Activated CD4-positive, alpha-beta memory T cell treated with anti-CD3 and anti-CD28 coated beads for 36 hours (primary cell): ENCODE results near the gene JHY. TPM values are rescaled to one million over a fixed set of nuclear protein-coding genes. Genes with fewer than 3 reads are reported as not detected.

ENCODE experiments used
- CTCF ChIA-PET: fragments of 350-600 bp; sonication (Branson Sonifier 250); formaldehyde crosslinking; loops from one replicate; lab custom pipeline; 2021; ENCODE audit warnings: antibody characterized with exemption, inconsistent platforms; lab: Charles Lee
- POLR2A ChIA-PET: fragments of 350-600 bp; sonication (Branson Sonifier 250); formaldehyde crosslinking; loops from one replicate; lab custom pipeline; 2021; ENCODE audit warnings: antibody characterized with exemption; lab: Charles Lee
- DNase-seq: peaks from one replicate; pipeline ENCODE4 v3.0.0-alpha.2; 2020
- H3K27ac Mint-ChIP-seq: one replicate; pipeline ENCODE4 v1.8.0; 2021; ENCODE audit warnings: mixed read lengths
- H3K27me3 Mint-ChIP-seq: one replicate; pipeline ENCODE4 v1.8.0; 2021; ENCODE audit warnings: mixed read lengths
- H3K36me3 Mint-ChIP-seq: one replicate; pipeline ENCODE4 v1.8.0; 2021; ENCODE audit warnings: mixed read lengths
- H3K4me1 Mint-ChIP-seq: one replicate; pipeline ENCODE4 v1.8.0; 2021; ENCODE audit warnings: low read depth, mixed read lengths
- H3K4me3 Mint-ChIP-seq: one replicate; pipeline ENCODE4 v1.8.0; 2021; ENCODE audit warnings: mild to moderate bottlenecking, mixed read lengths
- H3K9me3 Mint-ChIP-seq: one replicate; pipeline ENCODE4 v1.8.0; 2021; ENCODE audit warnings: mixed read lengths
- intact Hi-C: fragments of 100-400 bp; cut with micrococcal nuclease; formaldehyde crosslinking; loops from one replicate; pipeline ENCODE4 v1.15.1; 2023
- total RNA-seq, 2 experiments: library from RNA; stranded (reverse); gene quantifications; one replicate each; pipeline ENCODE4 v1.2.3, GENCODE V29; 2021

Gene JHY
- total RNA-seq, 2 experiments from 2014 or later, result 1.6 to 1.7 TPM

- intact Hi-C loops, result loop anchor here (5.0 kb wide), 2 partner anchors 38 to 102 kb away; partner anchors contain the start of gene JHY
- Mint-ChIP-seq H3K4me1 (peaks cover 22% of the 10 kb centered on the region), H3K9me3 (no peaks in the 10 kb centered on the region), H3K36me3 (no peaks in the 10 kb centered on the region), H3K27me3 (peaks cover 66% of the 10 kb centered on the region), H3K27ac (no peak overlapping the region), H3K4me3 (peak overlapping the region; percentile 78)
- DNase-seq, result no peak
- CTCF ChIA-PET, result no interaction called here
- POLR2A ChIA-PET, result no interaction called here
Observed at GRCh38 chr11:122984186-122985011, 101.8 kb downstream of the JHY start.

GRCh38 chr11:122995526-122995925 is 113.0 kb downstream of the JHY start:
- ChIA-PET POLR2A (no interaction called here), CTCF (interaction anchor here (1.0 to 2.2 kb wide), 4 partner anchors 28 to 142 kb away, joined by 4 to 7 read pairs (median 4); no protein-coding TSS in a partner anchor)
- Mint-ChIP-seq H3K27ac (no peak overlapping the region), H3K36me3 (no peaks in the 10 kb centered on the region), H3K4me3 (no peak overlapping the region), H3K27me3 (peaks cover 33% of the 10 kb centered on the region), H3K9me3 (no peaks in the 10 kb centered on the region), H3K4me1 (peaks cover 2% of the 10 kb centered on the region)
- intact Hi-C loops, result no loop called here
- DNase-seq, result no peak

- CTCF ChIA-PET, result interaction anchor here (1.1 kb wide), 1 partner anchor 22 kb away, joined by 4 read pairs; no protein-coding TSS in a partner anchor
- Mint-ChIP-seq H3K27ac (no peak overlapping the region), H3K36me3 (no peaks in the 10 kb centered on the region), H3K4me1 (no peaks in the 10 kb centered on the region), H3K4me3 (no peak overlapping the region), H3K9me3 (no peaks in the 10 kb centered on the region), H3K27me3 (peaks cover 31% of the 10 kb centered on the region)
- DNase-seq, result no peak
- intact Hi-C loops, result no loop called here
- POLR2A ChIA-PET, result no interaction called here
Observed at GRCh38 chr11:122998727-122999366, 116.3 kb downstream of the JHY start.

- no peak overlapping the region for H3K27ac Mint-ChIP-seq
- ChIA-PET POLR2A (no interaction called here), CTCF (no interaction called here)
- H3K36me3 Mint-ChIP-seq, result no peaks in the 10 kb centered on the region
- DNase-seq, result no peak
- no peaks in the 10 kb centered on the region for H3K4me1 Mint-ChIP-seq
- H3K27me3 Mint-ChIP-seq, result peaks cover 19% of the 10 kb centered on the region
- H3K9me3 Mint-ChIP-seq, result no peaks in the 10 kb centered on the region
- intact Hi-C loops, result no loop called here
- no peak overlapping the region for H3K4me3 Mint-ChIP-seq
Observed at GRCh38 chr11:123000721-123001120, 118.2 kb downstream of the JHY start.

- CTCF ChIA-PET, result interaction anchor here (0.7 kb wide), 1 partner anchor 10 kb away, joined by 3 read pairs; no protein-coding TSS in a partner anchor
- no peak overlapping the region for H3K27ac Mint-ChIP-seq
- no peaks in the 10 kb centered on the region for H3K4me1 Mint-ChIP-seq
- H3K9me3 Mint-ChIP-seq, result no peaks in the 10 kb centered on the region
- H3K27me3 Mint-ChIP-seq, result peaks cover 5% of the 10 kb centered on the region
- no peaks in the 10 kb centered on the region for H3K36me3 Mint-ChIP-seq
- intact Hi-C loops, result no loop called here
- no peak for DNase-seq
- no peak overlapping the region for H3K4me3 Mint-ChIP-seq
- POLR2A ChIA-PET, result no interaction called here
Observed at GRCh38 chr11:123006860-123007542, 124.4 kb downstream of the JHY start.

Other genes with a start within 250 kb of the JHY start
- 10 to 100 TPM; 18.8 to 20.8 TPM for gene UBASH3B, start 227.0 kb upstream of the JHY start, total RNA-seq
- under 1 TPM; 0.24 TPM for gene CRTAM, start 44.3 kb upstream of the JHY start, total RNA-seq
- gene BSX, start 99.1 kb downstream of the JHY start, total RNA-seq, result not detected
- gene HSPA8, start 179.4 kb downstream of the JHY start, total RNA-seq, result 1,000 to 10,000 TPM; 2,378 to 2,407 TPM